Measurements from ENCODE around the gene FLG2. TPM values are rescaled to one million over a fixed set of nuclear protein-coding genes. Genes with fewer than 3 reads are reported as not detected.

FLG2 gene
- polyA plus RNA-seq (ENCODE audit: insufficient read length in 4 of 4) = under 1 TPM; 0.04 to 0.35 (median 0.15) TPM

DNA sequence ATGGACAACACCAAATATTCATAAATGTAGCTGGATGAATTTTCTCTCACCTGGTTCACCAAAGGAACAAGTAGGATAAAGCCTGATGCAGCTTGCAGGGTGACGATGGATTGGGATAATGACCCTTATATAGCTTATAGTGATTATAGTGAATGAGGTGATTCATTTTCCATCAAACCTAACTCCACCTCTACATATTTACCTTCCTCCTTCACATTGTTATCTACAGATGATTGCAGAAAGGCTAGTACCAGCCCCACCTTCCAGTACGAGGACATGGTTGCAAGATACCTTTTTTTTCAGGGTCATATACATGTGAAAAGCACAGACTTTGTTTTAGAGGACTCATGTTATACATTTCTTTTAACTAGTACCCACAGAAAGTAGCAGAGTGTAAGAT, at the start of gene FLG2:
TSS of gene FLG2 (minus strand) at position 101 of the 400 bp plus-strand sequence. CDS start 1,122 bp downstream, outside the sequence.
- DNase-seq (ENCODE audit: low read depth in 4 of 4, low spot score in 2 of 4) = no peak

DNA sequence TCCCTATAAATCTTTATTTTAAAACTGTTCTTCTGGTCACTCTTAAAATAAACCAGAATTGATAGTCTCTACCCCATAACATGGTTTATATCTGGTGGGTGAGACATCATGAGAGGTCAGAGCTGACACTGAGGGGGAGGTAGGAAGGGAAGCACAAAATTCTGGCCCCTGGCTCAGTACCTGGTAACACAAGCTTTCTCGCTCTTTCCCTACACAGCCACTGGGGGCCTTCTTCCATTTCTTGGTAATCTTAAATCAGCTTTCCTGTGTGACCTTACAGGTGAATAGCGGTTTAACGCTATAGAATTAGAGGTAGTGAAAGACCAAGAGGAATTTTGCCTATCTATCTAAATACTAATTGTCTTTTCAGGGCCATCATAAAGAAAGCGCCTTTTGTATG, 48.9 kb upstream of the FLG2 start:
- no peak for DNase-seq (ENCODE audit: low read depth in 4 of 4, low spot score in 2 of 4)

DNA sequence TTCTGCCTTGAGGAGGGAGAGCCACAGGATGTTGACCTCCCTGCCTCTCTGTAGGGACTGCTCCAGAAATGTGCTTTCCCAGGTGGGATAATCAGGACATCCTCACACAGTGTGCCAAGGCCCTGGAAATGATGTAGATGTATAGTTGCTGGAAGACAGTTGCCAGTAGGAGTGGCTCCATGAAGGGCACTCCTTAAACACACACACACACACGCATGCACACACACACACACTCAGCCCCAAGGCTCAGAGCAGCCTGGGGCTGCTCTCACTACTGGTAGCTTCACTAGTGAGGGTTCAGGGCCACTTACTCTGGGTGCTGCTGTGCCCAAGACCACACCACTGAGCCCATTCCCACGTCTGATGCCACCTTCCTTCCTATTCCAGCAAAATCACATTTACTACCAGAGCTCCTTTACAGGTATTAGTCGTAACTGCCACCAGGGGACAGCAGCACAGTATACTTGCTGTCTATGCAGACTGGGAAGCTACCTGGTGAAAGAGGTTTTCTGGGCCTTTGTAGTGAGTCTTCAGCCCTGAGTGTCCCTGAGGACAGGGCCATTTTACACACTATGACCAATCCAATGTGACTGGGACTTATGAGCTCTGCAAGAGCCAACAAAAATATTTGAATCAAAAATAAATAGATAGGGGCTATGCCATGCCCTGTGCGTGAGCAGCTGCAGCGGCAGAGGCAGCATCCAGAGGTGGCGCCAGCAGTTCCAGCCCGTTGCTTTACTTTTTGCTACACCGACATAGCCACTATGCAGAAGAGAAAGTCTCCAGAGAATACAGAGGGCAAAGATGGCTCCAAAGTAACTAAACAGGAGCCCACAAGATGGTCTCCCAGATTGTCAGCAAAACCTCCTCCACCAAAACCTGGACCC, 39.2 kb upstream of the FLG2 start:
- DNase-seq (ENCODE audit: low read depth in 4 of 4, low spot score in 2 of 4) = no peak

DNA sequence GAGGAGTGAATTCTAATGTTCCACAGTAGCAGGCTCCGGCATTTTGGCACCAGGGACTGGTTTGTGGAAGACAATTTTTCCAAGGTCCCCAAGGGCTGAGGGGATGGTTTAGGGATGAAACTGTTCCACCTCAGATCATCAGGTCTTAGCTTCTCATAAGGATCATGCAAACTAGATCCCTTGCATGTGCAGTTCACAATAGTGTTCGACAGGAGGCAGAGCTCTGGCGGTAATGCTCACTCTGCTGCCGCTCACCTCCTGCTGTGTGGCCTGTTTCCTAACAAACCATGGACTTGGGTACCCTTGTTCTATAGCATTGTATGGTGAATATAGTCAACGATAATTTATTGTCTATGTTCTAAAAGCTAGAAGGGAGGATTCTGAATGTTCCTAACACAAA, 37.7 kb upstream of the FLG2 start:
- no peak for DNase-seq (ENCODE audit: low read depth in 4 of 4, low spot score in 2 of 4)

DNA sequence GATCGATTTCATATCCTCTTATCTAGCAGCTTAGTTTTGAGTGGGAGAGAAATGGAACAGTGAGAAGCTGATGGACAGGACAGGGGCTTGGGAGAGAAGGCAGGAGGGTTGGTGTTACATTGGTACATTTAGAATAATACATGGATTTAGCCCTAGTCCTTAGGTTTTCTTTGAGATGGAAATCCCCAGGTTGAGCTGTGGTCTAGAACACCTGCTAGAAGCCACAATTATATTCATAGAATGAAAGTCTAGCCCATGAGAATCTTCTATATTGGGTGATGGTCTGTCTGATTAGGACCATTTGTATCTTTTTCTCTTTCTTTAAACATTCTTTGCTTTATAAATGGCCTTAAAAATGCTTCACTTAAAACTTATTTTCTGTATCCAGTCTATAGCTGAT, 34.3 kb upstream of the FLG2 start:
- DNase-seq (ENCODE audit: low read depth in 4 of 4, low spot score in 2 of 4) = no peak

DNA sequence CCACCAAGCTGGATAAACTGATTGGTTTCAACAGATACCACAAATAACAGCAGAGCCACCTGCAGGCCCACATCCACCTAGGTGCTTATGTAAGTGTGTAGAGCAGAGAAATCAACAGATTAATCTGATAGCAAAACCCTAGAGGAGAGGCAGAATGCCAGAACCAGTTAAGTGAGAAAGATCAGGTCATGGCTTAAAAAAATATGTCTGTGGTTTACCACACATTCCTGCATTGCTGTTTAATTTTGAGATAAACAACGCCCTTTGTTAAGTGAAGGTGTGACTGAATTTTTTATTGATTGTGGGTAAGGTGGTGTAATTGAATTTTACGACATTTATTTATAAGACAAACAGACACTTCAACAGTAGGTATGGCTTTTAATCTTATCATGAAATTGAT, 33.1 kb upstream of the FLG2 start:
- DNase-seq (ENCODE audit: low read depth in 4 of 4, low spot score in 2 of 4) = no peak

DNA sequence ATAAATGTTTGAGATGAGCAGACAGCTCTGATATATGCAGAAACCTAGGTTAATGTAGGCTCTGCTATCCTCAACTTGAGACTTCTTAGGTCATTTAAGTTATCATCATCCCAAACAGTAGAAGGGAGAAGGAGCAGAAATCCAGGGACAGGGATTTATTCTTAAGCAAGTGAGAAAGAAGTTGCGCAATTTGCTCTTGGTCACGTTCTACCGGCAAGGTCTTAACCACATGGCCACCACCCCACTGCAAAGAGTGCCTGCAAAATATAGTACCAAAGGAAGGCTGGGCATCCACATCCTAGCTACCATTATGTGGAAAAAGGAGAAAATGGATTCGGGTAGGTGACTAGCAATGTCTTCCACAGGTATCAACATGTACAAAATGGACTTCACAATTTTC, 29.1 kb upstream of the FLG2 start:
- no peak for DNase-seq (ENCODE audit: low read depth in 4 of 4, low spot score in 2 of 4)

DNA sequence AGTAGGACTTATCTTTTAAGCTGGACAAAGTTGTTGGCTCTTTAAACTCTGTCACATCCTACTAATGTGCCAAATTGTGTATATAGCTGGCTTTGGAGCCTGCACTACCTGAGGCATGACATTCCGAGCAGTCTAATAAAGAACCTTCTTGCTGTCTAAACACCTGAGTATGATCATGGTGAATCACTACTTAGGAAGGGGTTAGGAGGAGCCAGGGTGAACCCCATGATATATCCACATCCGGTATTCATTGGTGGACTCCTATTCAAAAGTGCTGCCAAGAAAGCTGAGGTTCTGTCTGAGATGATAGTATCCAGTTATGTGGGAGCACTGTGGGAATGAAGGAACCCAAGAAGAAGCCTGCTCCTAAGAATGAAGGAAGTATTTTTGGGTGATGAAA, 27.1 kb upstream of the FLG2 start:
- DNase-seq (ENCODE audit: low read depth in 4 of 4, low spot score in 2 of 4) = no peak

DNA sequence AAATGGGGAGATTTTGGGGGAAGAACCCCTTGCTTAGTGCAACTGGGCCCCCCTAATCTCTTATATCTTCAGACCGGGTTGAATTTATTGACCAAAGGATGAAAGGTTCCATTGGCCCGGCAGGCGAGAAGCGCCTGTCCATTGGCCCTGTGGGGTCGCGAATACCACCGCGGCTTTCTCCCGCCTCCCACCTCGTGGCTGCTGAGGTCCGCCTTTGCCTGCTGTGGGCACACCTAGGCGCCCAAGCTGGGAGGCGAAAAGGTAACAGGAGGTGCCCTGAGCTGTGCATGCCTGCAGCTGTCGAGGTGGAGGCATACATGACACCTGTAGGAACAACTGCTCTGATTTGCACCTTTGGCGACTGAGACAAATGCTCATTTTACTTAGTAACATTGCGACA, 21.1 kb upstream of the FLG2 start:
- DNase-seq (ENCODE audit: low read depth in 4 of 4, low spot score in 2 of 4) = no peak

DNA sequence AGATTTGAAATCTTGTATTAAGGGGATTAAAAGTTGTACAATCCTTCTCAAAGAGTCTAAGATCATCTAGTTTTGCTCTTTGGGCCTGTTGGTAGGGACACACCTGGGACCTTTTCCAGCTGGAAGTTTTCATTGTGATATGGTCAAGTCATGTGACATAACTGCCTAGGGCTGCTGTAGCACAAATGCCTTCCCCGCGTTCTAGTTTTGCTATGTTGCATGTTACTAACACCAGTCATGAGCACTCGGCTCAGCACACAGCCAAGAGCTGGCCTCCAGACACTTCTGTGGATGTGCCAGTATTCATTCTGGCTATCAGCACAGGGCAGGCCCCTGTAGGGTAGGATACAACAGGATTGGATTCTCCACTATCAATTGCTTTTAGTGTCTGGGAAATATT, 14.6 kb upstream of the FLG2 start:
- DNase-seq (ENCODE audit: low read depth in 4 of 4, low spot score in 2 of 4) = no peak

DNA sequence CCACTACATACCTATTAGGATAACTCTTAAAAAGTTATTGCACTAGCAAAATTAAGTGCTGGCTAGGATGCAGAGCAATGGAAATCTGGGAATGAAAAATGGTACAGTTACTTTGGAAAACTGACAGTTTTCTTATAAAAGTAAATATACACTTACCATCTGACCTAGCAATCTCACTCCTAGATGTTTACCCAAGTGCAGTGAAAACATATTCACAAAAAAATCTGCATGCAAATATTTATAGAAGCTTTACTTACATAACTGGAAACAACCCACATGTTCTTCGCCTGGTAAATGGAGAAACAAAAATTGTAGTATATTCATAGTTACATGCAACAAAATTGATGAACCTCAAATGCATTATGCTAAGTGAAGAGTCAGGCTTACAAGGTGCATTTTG, 12.9 kb upstream of the FLG2 start:
- no peak for DNase-seq (ENCODE audit: low read depth in 4 of 4, low spot score in 2 of 4)

DNA sequence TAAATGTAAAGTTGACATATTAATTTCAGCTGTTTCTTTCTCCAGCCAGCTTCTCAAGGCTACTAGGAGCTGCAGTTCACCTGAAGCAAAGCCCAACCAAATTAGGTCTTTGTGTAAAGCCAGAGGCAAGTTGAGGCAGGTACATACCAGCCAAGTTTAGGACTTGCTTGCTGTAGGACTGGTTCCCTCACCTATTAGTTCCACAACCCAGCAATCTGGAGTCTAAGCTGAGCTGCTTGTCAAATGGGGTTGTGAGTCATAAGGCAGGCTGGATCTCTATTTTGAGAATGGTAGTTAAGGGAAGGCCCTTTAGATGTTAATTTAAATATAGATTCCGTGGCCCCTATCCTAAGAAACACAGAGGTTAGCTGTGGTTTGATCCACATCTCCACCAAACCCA, 7.6 kb upstream of the FLG2 start:
- DNase-seq (ENCODE audit: low read depth in 4 of 4, low spot score in 2 of 4) = no peak

DNA sequence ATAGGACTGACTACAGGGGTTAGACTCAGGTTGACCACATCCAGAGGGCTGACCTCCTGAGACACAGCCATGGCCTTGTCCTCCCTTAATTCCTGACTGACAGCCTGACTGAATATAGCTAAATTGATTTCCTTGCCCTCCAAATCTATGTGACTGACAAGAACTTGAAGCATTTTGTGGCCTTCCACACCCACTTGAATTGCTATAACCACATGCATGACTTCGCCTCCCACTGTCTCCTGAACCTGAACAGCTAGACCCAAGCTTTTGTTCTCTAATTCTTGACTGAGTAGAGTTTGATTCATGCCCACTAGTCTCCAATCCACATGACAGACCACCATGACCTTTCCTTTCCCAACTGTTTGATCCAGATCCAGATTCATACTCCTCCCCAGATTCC, 3.1 kb downstream of the FLG2 start:
- DNase-seq (ENCODE audit: low read depth in 4 of 4, low spot score in 2 of 4) = no peak

DNA sequence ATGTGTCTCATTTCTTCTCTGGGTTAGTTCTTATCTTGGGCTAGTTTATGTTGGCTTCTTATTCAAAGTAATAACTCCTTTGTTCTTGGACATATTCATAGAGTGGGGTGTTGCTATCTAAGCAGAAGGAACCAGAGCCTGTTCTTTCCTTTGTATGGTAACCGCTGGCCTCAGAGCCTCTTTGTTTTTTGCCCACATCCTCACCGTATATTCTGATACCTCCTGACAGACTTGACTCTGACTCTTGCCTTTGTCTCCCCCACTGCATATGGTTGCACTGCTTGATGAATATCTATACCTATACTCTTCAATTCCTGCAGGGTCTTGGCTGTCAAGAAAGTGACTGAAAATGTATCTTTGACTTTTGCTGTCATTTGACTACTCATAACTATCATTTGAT, 10.2 kb downstream of the FLG2 start:
- no peak for DNase-seq (ENCODE audit: low read depth in 4 of 4, low spot score in 2 of 4)

DNA sequence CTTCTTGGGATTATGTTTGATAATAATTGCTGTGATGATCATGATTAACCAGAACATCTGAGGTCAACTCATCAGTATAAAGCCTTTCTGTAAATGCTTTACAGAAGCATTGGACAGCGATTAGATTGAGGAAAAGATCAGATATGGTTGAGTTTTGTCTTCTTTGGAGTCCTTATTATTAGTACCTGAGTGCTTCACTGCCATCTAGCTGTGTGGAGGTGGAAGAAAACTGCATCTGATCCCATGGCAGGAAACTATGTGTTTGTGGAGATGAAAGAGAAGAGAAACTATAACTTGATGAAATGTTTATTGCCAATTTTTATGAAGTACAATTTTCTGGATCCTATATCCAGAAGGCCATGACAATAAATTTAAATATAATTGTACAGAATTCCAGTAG, 11.4 kb downstream of the FLG2 start:
- DNase-seq (ENCODE audit: low read depth in 4 of 4, low spot score in 2 of 4) = no peak

DNA sequence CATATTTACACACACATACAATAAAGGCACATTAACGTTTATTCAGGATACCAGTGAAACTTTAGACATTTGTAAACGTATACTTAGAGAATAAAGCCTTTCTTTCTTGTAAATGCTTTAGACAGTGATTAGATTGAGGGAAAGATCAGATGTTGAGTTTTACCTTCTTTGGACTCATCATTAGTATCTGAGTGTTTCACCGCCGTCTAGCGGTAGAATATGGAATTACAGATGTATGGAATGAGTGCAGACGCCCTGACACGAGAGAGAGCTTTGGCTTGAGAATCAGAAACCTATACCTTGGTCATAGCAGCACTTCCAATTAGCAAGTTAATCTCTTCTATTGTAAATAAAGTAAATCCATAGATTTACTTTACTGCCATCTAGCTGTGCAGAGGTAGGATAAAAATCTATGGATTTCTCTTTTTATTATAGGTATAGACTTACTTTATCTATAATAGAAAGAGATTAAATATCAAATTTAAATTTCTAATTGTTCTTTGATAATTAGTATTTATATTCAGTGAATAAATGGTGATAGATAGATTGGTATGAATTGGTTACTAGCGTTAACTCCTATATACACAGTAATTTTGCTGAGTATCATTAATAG, 12.6 kb downstream of the FLG2 start:
- DNase-seq (ENCODE audit: low read depth in 4 of 4, low spot score in 2 of 4) = peak in 3 of 4 donors; percentile 19 to 56 (median 31)

DNA sequence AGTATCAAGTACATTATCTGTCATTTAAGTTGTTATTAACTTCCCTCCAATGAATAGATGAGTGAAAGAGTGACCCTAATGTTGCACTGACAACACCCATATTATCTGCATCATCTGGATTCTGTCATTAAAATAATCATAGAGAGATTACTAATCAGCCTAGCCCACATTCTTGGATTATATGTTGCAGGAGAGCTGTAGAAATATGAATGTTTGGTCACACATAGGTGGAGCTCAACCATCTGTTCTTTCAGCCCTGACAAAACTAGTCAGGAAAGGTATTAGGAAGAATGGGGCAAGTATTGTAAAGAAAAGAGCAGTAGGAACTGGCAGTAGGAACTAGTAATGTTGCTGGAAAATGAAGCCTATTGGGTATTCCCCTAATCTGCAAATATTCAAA, 15.4 kb downstream of the FLG2 start:
- DNase-seq (ENCODE audit: low read depth in 4 of 4, low spot score in 2 of 4) = no peak

DNA sequence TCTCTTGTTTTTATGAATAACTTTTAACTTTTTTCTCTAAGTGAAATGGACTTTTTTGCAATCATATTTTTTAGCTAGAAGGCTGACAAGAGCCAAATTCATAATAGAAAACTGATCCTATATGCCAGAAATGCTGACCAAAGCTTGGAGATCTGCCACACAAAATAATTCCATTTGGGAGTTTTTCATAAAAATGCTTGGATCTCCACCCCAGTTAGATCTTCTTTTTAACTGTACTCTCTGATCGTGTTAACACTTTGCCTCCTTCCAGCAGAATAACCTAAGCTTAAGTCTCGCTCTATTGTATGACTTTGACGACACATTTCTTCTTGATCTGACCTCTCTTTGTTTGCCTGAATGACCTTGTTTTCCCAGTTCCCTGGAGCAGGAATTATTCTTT, 16.8 kb downstream of the FLG2 start:
- DNase-seq (ENCODE audit: low read depth in 4 of 4, low spot score in 2 of 4) = no peak

DNA sequence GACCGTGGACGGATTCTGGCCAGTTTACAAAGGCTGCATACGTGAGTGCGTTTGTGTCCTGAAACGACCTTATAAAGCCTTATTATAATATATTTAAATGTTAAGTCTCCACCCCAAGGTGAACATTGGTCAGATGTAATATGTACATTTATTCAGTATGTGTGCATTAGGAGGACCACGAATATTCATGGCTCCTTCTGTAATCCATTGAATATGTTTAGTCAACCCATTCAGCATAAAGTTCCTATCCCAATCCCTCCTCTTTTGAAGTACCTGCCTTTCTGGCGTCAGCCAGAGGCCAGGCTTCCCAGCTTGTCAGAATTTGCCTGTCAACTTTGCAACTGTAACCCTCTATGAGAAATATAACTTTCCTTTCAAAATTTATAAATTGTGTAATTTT, 24.4 kb downstream of the FLG2 start:
- no peak for DNase-seq (ENCODE audit: low read depth in 4 of 4, low spot score in 2 of 4)

DNA sequence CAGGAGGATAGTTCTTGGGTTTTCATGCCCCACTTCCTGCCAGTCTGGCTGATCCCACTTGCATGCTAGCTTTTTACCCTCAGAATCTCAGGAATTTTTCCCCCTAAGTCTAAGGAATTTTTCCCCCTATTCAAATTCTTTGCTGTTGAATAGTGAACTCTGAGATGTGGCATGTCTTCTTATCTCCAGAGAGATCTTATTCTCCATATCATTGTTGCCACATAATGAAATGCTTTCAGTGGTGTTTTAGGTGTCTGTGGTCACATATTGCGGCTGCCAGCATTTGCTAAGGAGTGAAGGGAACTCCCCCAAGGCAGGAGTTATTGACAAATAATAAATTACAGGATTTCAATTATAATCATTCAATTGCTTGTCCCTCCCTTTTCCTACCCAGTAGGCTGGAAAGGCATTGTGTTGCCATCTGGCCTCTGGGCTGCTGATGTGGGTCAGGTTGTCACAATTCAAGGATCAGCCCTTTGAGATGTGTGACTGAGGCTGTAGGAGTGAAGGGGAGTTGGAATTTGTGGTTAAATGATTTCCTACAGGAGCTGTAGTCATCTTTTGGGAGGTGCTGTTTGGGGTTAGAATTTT, 30.9 kb downstream of the FLG2 start:
- DNase-seq (ENCODE audit: low read depth in 4 of 4, low spot score in 2 of 4) = peak in 2 of 4 donors; percentile 7 to 21

DNA sequence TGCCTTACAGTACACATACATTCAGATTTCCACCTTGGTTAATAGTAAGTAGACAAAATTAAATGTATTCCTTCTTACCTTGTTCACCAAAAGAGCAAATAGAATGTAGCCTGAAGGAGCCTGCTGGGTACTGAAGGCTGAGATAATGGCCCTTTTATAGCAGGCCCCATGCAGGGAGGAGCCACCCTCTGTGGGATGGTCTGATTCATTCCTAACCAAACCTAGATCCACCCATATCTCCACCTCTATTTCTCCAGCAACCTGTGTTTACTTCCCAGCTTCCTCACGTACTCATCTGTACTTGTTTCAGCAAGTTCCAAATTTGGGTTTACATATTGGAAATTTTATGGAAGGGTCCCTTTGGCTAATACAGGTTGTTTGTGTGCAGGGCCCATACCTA, 34.7 kb downstream of the FLG2 start, which contains the start of gene FLG:
TSS of gene FLG (minus strand) at position 129 of the 400 bp plus-strand sequence. CDS start 9,783 bp downstream, outside the sequence.
- DNase-seq (ENCODE audit: low read depth in 4 of 4, low spot score in 2 of 4) = no peak

DNA sequence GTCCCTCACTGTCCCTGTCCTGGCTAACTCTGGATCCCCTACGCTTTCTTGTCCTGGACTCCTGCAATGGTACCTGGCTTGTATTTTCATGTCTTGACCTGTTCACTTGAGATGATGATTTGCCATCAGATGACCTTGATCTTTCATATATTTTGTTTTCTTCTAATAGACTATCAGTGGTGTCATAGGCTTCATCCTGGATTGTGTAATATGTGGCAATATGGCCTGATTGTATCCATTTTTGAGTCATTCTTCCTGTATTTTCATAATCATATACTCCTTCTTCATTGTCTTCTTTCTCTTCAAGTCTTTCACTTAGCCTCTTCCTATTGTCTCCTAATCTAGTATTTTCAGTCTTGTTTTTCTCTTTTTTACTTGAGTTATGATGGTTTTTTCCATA, 45.8 kb downstream of the FLG2 start:
- DNase-seq (ENCODE audit: low read depth in 4 of 4, low spot score in 2 of 4) = no peak

Data from left renal cortex interstitium (tissue), 4 donors.